Limb (tissue), 2 donors: ENCODE results near the gene FBXL14.
A peak's percentile ranks its signal among the peaks of the same experiment; 100 is the strongest.

ENCODE experiments used
- DNase-seq, 2 donors: peaks; one replicate each; pipeline ENCODE4 v3.0.0-alpha.2; 2016; ENCODE audit errors: extremely low spot score in 2 of 2

The FBXL14 gene

GRCh38 chr12:1594261-1595025 is at the start of gene FBXL14:
FBXL14 (minus strand) TSS chr12:1594581; CDS start chr12:1594066, 515 bp downstream.
- peak; percentile 90 to 96 for DNase-seq

- DNase-seq, result no peak
Measured at GRCh38 chr12:1643905-1644533, 49.6 kb upstream of the FBXL14 start.

- DNase-seq, result no peak
Measured at GRCh38 chr12:1643043-1643442, 48.7 kb upstream of the FBXL14 start.

- DNase-seq, result no peak
Measured at GRCh38 chr12:1642513-1642912, 48.1 kb upstream of the FBXL14 start.

- DNase-seq, result no peak
Measured at GRCh38 chr12:1640328-1641234, 46.2 kb upstream of the FBXL14 start.

GRCh38 chr12:1639538-1639937 is 45.2 kb upstream of the FBXL14 start:
- DNase-seq, result no peak

GRCh38 chr12:1638203-1638602 is 43.8 kb upstream of the FBXL14 start:
- no peak for DNase-seq

- no peak for DNase-seq
Measured at GRCh38 chr12:1635301-1636095, 41.1 kb upstream of the FBXL14 start.

- peak; percentile 85 to 86 for DNase-seq
Measured at GRCh38 chr12:1634590-1635191, 40.3 kb upstream of the FBXL14 start.

GRCh38 chr12:1634149-1634548 is 39.8 kb upstream of the FBXL14 start:
- no peak for DNase-seq

GRCh38 chr12:1633459-1633858 is 39.1 kb upstream of the FBXL14 start:
- no peak for DNase-seq

GRCh38 chr12:1632702-1633101 is 38.3 kb upstream of the FBXL14 start:
- no peak for DNase-seq

- DNase-seq, result peak in 1 of 2 donors; percentile 44
Measured at GRCh38 chr12:1630827-1631591, 36.6 kb upstream of the FBXL14 start.

- peak in 1 of 2 donors; percentile 74 for DNase-seq
Measured at GRCh38 chr12:1630133-1630826, 35.9 kb upstream of the FBXL14 start.

GRCh38 chr12:1629338-1630132 is 35.2 kb upstream of the FBXL14 start:
- peak in 1 of 2 donors; percentile 70 for DNase-seq

- DNase-seq, result no peak
Measured at GRCh38 chr12:1628666-1629337, 34.4 kb upstream of the FBXL14 start, which contains the start of gene WNT5B. WNT5B (plus strand) TSS chr12:1629231; CDS start chr12:1631355, 2,124 bp downstream.

GRCh38 chr12:1622406-1622805 is 28.0 kb upstream of the FBXL14 start:
- DNase-seq, result no peak

- no peak for DNase-seq
Measured at GRCh38 chr12:1620092-1620491, 25.7 kb upstream of the FBXL14 start.
